ENCODE data around the gene RPS23.
A peak's percentile ranks its signal among the peaks of the same experiment; 100 is the strongest.
"Not testable (repeated sequence)": the region's sequence is repeated elsewhere in the genome, so short reads cannot be mapped to it uniquely, and the experiment has no call there.

RPS23 gene

DNA sequence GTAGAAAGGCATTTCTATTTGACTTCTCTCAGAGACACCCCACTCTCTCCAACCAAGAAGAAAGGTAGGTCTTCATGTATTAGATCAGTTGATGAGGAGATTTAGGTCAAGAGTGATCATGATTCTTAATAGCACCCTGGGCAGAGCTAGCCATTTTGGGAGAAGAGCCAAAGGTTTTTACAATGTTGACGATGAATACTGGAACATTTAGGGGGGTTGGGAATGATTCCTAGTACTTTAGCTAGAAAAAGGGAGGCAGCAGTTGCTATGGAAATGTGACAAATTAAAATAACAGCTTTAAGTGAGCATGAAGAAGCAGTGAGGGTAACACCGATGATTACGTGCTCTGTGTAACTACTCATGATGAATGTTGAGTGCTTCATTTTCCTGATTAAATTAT is 9.5 kb upstream of the RPS23 start:
- no peak for FAIRE-seq

GRCh38 chr5:82285206-82285605 is 7.1 kb upstream of the RPS23 start:
- no peak for FAIRE-seq

DNA sequence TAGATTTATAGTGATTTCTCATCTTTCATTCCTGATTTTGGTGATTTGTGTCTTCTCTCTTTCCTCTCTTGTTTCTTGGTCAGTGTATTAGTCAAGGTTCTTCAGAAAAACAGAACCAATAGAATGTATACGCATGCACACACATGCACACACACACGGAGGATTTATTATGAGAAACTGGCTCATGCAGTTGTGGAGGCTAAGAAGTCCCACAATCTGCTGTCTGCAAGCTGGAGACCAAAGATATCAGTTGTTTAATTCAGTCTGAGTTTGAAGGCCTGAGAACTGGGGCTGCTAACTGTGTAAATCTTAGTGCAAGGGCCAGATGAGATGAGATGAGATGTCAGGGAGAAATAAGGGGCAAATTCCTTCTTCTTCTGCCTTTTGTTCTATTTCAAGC is 5.7 kb upstream of the RPS23 start:
- FAIRE-seq: no peak

DNA sequence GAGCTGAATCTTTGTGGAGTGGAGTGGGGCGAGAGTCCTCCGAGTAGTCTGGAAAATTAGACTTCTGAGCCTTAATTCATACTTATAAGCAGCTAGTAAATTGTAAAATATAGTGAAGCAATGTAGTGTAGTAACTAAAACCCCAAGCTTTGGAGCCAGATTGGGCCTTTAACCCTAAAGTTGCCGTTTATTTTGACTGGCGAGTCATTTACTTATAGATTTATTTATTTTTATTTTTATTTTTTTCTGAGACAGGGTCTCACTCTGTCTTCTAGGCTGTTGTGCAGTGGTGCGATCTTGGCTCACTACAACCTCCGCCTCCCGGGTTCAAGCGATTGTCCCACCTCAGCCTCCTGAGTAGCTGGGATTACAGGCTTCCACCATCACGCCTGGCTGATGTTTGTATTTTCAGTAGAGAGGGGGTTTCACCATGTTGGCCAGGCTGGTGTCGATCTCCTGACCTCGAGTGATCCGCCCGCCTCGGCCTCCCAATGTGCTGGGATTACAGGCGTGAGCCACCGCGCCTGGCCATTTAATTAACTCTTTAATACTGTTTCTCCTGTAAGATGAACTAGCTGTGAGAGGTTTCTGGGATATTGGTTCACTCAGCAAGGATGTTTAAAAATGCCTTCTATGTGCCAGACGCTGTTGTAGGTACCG is 687 bp upstream of the RPS23 start:
- FAIRE-seq: no peak

- no peak for FAIRE-seq
Observed at GRCh38 chr5:82277613-82277986, 554 bp downstream of the RPS23 start.

DNA sequence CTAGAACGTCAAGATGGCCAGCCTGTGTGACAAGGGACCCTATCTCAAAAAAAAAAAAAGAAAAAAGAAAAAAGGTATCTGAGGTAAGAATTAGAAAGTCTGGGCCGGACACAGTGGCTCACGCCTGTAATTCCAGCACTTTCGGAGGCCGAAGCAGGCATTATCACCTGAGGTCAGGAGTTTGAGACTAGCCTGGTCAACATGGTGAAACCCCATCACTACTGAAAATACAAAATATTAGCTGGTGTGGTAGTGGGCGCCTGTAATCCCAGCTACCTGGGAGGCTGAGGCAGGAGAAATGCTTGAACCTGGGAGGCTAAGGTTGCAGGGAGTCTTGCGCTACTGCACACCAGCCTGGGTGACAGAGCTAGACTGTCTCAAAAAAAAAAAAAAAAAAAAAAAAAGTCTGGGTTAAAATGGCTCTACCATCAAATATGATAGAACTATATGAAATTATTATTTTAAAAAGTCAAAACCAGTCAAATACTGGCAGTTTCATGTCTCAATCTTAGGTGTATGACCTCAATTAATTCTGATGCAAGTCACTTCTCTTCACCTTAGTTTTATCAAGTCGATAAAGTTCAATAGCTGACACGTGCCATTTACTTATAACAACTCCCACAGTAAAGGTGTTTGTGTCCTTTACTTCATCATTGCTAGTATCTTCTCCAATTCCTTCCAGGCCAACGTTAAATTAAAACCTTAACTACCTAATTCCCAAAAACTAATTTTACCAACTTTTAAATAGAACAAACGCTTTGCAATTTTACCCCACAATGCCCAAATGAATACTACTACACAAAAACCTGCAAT is 1.1 kb downstream of the RPS23 start:
- FAIRE-seq: no peak

DNA sequence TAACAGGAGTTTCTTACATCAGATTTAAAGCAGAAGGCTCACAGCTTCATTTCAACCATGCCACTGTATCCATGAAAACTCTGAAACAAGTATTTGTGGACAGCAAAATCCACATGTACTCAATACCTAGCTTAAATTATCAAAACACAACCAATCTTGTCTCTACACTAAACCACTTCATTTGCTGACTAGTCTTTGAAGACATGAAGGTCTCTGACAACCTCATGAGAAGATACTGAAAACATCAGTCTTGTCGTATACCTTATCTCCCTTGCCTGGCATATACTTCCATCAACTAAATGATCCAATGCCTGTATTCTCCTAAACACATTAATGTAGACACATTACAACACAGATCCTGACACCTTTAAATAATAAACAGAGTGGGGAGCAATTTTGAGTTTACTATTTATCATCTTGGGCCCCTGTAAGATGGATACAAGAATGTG is 2.9 kb downstream of the RPS23 start:
- FAIRE-seq: no peak

DNA sequence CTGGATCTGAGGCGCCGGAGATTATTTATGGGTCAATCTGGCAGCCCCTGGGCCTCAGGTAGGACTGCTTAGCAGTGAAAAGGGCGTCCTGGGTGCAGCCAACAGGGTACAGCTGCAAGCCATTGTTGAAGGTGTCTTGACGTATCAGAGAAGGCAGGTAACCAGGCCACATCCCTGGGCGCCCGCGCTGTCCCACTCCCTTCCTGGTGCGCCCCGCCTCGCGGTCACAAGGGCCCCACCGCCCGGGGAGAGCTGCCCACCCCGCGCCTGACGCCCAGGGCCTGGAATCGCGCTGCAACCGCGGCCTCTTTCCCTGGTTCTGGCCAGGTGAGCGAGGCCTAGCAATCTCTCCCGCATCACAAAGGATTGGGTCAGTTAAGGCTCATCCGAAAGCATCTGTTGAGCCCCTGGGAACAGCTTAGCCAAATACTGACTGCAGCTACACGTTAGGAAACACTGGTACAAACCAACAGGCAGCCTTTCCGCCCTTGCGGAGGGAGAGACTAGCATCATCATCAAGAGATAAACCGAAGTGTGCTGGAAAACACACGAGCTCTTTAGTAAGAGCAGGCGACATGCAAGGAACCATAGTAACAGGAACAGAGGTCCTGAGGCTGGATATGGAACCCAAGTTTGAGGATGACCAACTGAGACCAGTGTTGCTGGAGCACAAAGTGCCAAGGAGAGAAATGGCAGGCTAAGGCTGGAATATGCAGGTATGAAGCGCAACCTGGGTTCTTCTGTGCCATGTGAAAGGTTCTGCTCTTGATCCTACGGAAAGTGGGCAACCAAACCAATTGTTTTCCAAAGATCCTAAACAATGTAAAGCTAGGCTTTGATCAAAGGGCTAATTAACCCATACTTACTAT is 3.6 kb downstream of the RPS23 start:
- no peak for FAIRE-seq

DNA sequence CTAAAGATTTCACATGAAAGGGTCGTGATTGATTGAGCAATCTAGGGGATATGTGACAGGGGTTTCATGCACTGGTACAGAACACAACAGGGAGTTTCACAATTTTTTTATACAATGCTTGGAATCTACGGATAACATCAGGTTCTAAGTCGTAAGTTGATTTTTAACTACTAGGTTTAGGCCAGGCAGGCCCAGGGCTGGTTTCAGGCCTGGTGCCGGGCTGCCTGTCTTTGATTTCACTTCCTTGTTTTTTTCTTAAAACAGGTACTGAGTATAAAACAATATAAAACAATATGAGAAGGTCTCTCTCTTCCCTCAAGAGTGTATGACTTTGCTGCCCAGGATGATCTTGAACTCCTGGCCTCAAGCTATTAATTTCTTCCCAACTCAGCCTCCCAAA is 4.7 kb downstream of the RPS23 start:
- not testable (repeated sequence) for FAIRE-seq

DNA sequence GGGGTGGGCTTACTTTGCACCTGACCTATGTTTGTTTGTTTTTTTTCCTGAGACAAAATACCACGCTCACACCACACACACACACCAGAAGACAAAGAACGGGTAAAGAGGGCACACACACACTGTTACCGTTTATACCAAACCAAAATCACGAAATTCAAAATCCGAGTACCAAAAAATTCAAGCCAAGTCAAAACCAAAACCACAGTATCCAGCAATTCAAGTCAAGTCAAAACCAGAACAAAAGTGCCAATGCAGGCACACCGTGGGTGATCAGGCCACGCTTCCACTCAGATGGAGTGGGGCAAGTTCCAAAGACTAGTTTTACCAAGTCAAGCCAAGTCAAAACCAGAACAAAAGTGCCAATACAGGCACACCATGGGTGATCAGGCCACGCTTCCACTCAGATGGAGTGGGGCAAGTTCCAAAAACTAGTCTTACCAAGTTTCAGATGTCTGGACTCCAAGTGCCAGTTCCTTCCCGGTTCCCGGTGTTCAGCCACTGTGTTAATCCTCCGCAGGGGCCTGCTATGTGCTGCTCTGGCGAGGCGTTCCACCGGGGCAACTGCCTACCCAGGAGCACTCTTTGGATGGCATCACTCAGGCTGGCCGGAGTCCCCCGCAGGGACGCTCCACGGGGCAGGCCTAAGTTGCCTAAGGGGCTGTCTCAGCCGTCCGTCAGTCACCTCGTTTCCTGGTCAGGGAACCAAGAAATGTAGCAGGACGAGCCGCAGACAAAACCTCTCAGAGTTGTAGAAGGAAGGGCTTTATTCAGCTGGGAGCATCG is 5.4 kb downstream of the RPS23 start:
- FAIRE-seq: not testable (repeated sequence)

GRCh38 chr5:82269363-82269762 is 8.8 kb downstream of the RPS23 start:
- FAIRE-seq: not testable (repeated sequence)

GRCh38 chr5:82267297-82267933 is 10.7 kb downstream of the RPS23 start:
- FAIRE-seq: not testable (repeated sequence)

DNA sequence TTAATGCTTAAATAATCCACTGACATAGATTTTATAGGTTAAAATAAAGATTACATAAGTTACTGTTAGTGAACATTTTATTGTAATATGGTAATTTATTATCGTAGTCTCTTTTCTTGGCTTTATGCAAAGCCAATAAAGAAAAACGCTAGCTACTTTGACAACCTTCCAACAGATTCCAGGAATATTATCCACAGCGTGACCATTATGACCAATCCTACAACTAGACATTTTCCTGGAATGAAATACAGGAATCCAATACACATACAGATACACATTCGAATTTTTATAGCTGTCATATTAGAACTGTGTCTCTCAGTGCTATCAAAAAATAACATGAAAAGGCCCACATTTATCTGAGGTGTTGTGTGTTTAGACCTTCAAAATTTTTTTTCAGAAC is 13.1 kb downstream of the RPS23 start:
- no peak for FAIRE-seq

GRCh38 chr5:82259172-82259800 is 18.9 kb downstream of the RPS23 start:
- FAIRE-seq: no peak

DNA sequence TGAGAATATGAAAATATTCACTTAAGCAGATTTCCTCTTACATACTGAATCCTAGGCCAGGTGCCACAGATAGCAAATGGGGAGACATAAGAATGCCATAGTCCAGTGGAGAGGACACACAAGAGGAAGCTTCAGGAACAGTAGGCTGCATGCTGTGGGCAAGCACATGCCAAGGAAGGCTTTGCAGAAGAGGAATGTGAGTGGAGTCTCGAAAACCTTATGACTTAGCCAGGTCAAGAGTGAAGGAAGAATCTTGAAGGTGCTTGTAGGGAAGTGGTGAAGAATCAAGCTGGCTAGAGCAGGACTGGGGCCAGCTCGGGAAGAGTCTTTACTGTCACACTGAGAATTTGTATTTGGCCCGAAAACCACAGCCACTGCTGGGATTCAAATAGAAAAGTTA is 20.4 kb downstream of the RPS23 start:
- no peak for FAIRE-seq

- no peak for FAIRE-seq
Observed at GRCh38 chr5:82257247-82257646, 20.9 kb downstream of the RPS23 start.

GRCh38 chr5:82255844-82256243 is 22.3 kb downstream of the RPS23 start:
- FAIRE-seq: no peak

- no peak for FAIRE-seq
Observed at GRCh38 chr5:82252744-82253143, 25.4 kb downstream of the RPS23 start.

DNA sequence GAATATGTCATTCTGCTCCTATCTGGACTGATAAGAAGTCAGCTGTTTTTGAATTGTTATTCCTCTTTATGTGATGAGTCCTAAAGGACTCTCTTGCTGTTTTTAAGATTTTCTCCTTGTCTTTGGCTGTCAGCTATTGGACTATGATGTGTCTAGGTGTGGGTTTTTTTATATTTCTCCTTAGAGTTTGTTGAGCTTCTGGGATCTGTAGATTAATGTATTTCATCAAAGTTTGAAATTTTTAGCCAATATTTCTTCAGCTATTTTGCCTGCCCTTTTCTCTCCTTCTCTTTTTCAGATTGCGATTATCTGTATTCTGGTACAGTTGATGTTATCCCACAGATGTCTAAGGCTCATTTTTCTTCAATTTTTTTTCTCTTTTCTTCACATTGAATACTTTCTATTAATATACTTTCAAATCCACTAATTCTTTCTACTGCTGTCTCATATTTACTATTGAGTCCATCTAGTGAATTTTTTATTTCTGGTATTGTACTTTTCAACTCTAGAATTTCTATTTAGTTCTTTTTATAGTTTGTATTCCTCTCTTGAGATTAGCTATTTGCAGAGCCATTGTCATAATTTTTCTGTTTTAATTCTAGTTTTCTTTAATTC is 31.1 kb downstream of the RPS23 start:
- peak; percentile 33 for FAIRE-seq

- no peak for FAIRE-seq
Observed at GRCh38 chr5:82244854-82245635, 33.1 kb downstream of the RPS23 start.

Data from colon (tissue), 2 donors.